Measurements from ENCODE around the gene FGL2. TPM values are rescaled to one million over a fixed set of nuclear protein-coding genes. Genes with fewer than 3 reads are reported as not detected.
"Not testable (repeated sequence)": the region's sequence is repeated elsewhere in the genome, so short reads cannot be mapped to it uniquely, and the experiment has no call there.

FGL2 gene
- total and polyA plus RNA-seq, 3 donors from 2014 or later, result 2.0 to 18.3 (median 8.4) TPM

GRCh38 chr7:77239471-77239870 lies 39.9 kb upstream of the FGL2 start:
- DNase-seq, result no peak
- Histone ChIP-seq H3K36me3 (ENCODE audit: low read depth, missing control alignments) (no peaks in the 10 kb centered on the region), H3K4me1 (peaks cover 16% of the 10 kb centered on the region), H3K27me3 (no peaks in the 10 kb centered on the region), H3K9me3 (no peaks in the 10 kb centered on the region), H3K27ac (no peak overlapping the region), H3K4me3 (no peak overlapping the region)
- no peak for TF ChIP-seq POLR2A (IDR thresholded peaks at IDR 0.05)
- TF ChIP-seq, protein P1, sequence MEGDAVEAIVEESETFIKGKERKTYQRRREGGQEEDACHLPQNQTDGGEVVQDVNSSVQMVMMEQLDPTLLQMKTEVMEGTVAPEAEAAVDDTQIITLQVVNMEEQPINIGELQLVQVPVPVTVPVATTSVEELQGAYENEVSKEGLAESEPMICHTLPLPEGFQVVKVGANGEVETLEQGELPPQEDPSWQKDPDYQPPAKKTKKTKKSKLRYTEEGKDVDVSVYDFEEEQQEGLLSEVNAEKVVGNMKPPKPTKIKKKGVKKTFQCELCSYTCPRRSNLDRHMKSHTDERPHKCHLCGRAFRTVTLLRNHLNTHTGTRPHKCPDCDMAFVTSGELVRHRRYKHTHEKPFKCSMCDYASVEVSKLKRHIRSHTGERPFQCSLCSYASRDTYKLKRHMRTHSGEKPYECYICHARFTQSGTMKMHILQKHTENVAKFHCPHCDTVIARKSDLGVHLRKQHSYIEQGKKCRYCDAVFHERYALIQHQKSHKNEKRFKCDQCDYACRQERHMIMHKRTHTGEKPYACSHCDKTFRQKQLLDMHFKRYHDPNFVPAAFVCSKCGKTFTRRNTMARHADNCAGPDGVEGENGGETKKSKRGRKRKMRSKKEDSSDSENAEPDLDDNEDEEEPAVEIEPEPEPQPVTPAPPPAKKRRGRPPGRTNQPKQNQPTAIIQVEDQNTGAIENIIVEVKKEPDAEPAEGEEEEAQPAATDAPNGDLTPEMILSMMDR (IDR thresholded peaks at IDR 0.05), result no peak
- intact Hi-C loops (cut with DNase I; ENCODE audit: low total_unique reads), result no loop called here
- WGBS, 2 donors, result 86 to 97% methylated on average over 3 of the region's 3 CpGs

GRCh38 chr7:77238703-77239136 lies 39.1 kb upstream of the FGL2 start:
- Histone ChIP-seq H3K4me3 (no peak overlapping the region), H3K27me3 (no peaks in the 10 kb centered on the region), H3K9me3 (no peaks in the 10 kb centered on the region), H3K36me3 (ENCODE audit: low read depth, missing control alignments) (no peaks in the 10 kb centered on the region), H3K27ac (no peak overlapping the region), H3K4me1 (peaks cover 14% of the 10 kb centered on the region)
- DNase-seq, result no peak
- intact Hi-C loops (cut with DNase I; ENCODE audit: low total_unique reads), result no loop called here
- WGBS, 2 donors, result 70 to 76% methylated on average over 2 of the region's 2 CpGs
- TF ChIP-seq POLR2A (IDR thresholded peaks at IDR 0.05), result no peak
- TF ChIP-seq, protein P1 (IDR thresholded peaks at IDR 0.05), result no peak

DNA sequence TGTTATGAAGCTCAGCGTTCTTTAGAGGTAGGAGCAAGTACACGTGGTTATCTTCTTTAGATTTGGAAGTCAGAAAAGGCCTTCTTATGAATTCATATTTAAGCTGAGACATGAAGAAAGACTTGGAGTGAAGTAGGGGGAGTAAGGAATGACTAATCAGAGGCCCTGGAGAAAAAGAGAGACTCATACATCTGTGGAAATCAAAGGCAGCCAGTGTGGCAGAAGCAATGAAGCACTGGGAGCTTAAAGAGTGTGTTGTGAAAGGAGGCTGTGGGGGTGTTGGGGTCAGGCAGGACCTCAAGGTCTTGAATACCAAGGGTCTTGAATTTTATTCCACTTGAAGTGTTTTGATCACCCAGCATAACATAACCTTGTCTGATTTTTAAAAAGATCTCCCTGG lies 35.7 kb upstream of the FGL2 start:
- H3K4me1 ChIP-seq, result peaks cover 14% of the 10 kb centered on the region
- H3K9me3 ChIP-seq, result no peaks in the 10 kb centered on the region
- TF ChIP-seq POLR2A (IDR thresholded peaks at IDR 0.05), result no peak
- TF ChIP-seq, protein P1 (IDR thresholded peaks at IDR 0.05), result no peak
- H3K4me3 ChIP-seq, result no peak overlapping the region
- 60 to 72% methylated on average over 2 of the region's 2 CpGs for WGBS, 2 donors
- no peaks in the 10 kb centered on the region for H3K27me3 ChIP-seq
- intact Hi-C loops (cut with DNase I; ENCODE audit: low total_unique reads), result no loop called here
- no peaks in the 10 kb centered on the region for H3K36me3 ChIP-seq (ENCODE audit: low read depth, missing control alignments)
- DNase-seq, result no peak
- H3K27ac ChIP-seq, result no peak overlapping the region

- Histone ChIP-seq H3K27me3 (no peaks in the 10 kb centered on the region), H3K9me3 (no peaks in the 10 kb centered on the region), H3K4me1 (peaks cover 5% of the 10 kb centered on the region), H3K36me3 (ENCODE audit: low read depth, missing control alignments) (no peaks in the 10 kb centered on the region), H3K4me3 (no peak overlapping the region), H3K27ac (no peak overlapping the region)
- no peak for DNase-seq
- TF ChIP-seq, protein P1 (IDR thresholded peaks at IDR 0.05), result no peak
- no peak for TF ChIP-seq POLR2A (IDR thresholded peaks at IDR 0.05)
- intact Hi-C loops (cut with DNase I; ENCODE audit: low total_unique reads), result no loop called here
- 71 to 83% methylated on average over 2 of the region's 2 CpGs for WGBS, 2 donors
Measured at GRCh38 chr7:77232467-77232866, 32.8 kb upstream of the FGL2 start.

DNA sequence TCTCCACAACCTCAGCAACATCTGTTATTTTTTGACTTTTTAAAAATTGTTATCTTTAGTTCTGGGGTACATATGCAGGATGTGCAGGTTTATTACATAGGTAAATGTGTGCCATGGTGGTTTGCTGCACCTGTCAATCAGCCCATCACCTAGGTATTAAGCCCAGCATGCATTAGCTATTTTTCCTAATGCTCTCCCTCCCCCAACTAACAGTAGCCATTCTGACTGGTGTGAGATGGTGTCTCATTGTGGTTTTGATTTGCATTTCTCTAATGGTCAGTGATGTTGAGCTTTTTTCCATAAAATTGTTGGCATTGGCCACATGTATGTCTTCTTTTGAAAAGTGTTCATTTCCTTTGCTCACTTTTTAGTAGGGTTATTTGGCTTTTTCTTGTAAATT lies 29.2 kb upstream of the FGL2 start:
- DNase-seq; H3K4me1 ChIP-seq; H3K9me3 ChIP-seq; H3K4me3 ChIP-seq; H3K27me3 ChIP-seq; H3K36me3 ChIP-seq (ENCODE audit: low read depth, missing control alignments); H3K27ac ChIP-seq; intact Hi-C loops (cut with DNase I; ENCODE audit: low total_unique reads): not testable (repeated sequence)

Measured in testis (tissue), 3 donors.